Measurements from ENCODE around the gene IBTK.
A peak's percentile ranks its signal among the peaks of the same experiment; 100 is the strongest.
"Not testable (repeated sequence)": the region's sequence is repeated elsewhere in the genome, so short reads cannot be mapped to it uniquely, and the experiment has no call there.

IBTK gene

DNA sequence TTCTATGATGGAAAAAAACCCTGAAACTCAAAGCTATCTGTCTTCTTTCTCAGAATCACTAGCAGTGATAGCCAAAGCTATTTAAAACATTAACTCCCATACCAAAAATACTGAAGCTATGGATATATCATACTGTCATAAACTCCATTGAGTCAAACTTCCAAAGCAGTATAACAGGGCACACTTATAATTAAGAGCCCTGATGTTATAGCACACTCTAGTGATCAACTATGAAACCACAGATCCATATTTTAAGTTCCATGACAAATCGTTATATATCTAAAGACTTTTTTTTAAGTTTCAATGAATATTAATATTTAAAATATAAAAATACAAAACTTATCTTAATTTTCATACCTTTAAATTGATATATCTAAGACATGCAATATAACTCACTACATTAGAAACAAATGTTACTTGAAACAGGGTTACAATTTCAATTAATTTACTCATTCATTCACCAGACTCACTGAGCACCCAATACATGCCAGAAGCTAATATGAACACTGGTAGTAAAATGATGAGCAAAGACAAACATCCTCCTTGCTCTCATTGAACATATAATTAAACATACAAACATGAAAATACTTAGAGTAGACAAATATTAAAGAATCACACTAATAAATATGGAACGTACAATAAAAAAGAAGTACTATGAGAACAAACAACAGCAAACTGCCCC is 69.3 kb downstream of the IBTK start:
- DNase-seq: peak; percentile 21

GRCh38 chr6:82176616-82177015 is 70.9 kb downstream of the IBTK start:
- DNase-seq: no peak

DNA sequence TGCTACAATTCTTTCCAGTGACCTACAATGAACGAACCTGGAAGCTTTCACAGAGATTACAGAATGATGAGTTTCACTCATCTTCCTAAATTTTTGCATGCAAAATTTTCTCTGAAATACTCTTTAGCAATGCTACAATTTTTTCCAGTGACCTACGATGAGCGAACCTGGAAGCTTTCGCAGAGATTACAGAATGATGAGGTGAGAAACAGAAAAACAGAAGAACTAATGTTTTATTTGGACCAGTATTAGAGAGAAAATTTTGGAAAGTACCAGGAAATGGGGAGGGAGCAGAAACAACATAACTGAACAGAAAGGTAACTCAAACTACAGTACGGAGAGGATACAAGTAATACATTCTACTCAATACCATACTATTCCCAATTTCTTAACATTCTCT is 75.0 kb downstream of the IBTK start:
- DNase-seq: no peak

- DNase-seq: no peak
Measured at GRCh38 chr6:82169138-82169876, 78.2 kb downstream of the IBTK start.

DNA sequence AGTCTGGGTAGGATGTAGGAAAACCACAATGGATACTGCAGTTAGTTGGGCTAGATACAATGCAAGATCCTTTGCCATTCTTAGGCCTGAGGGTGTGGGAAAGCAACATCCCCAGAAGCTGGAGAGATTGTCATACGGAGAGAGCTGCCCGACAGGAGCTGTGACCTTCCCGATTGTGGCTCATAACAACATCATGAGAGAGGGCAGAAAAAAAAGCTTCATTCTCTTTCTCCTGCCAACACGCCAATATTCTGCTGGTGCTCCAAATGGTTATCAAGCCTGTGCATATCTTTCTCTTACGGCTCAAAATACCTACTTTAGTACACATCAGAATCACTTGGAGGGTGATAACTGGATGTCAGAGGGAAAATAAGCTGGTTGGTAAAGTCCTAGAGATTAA is 81.1 kb downstream of the IBTK start:
- DNase-seq: no peak

DNA sequence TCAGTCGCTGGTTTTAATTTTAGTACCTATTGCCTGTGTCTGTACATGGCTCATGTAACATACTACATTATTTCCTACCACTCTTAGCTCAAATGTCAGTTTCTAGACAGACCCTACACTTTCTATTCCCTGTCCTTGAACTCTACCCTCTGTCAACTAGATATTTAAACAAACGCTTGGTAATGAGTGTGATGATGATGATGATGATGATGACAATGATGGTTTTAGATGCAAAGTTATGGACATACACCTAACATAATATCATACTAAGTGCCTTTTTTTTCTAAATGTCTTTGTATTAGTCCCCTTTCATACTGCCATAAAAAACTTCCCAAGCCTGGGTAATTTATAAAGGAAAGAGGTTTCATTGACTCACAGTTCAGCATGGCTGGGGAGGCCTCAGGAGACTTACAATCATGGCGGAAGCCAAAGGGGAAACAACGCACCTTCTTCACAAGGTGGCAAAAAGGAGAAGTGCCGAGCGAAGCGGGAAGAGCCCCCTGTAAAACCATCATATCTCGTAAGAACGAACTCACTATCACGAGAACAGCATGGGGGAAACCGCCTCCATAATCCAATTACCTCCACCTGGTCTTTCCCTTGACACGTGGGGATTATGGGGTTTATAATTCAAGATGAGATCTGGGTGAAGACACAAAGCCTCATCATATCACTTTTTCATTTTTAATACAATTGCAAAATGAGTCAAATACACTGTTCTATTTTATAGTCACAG is 87.1 kb downstream of the IBTK start:
- peak; percentile 58 for DNase-seq

DNA sequence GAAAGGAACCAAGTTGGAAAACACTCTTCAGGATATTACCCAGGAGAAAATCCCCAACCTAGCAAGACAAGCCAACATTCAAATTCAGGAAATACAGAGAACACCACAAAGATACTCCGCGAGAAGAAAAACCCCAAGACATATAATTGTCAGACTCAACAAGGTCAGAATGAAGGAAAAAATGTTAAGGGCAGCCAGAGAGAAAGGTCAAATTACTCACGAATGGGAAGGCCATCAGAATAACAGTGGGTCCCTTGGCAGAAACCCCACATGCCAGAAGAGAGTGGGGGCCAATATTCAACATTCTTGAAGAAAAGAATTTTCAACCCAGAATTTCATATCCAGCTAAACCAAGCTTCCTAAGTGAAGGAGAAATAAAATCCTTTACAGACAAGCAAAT is 94.8 kb downstream of the IBTK start:
- DNase-seq: not testable (repeated sequence)

- not testable (repeated sequence) for DNase-seq
Measured at GRCh38 chr6:82151147-82151546, 96.4 kb downstream of the IBTK start.

GRCh38 chr6:82145926-82146452 is 101.6 kb downstream of the IBTK start:
- peak; percentile 6 for DNase-seq

DNA sequence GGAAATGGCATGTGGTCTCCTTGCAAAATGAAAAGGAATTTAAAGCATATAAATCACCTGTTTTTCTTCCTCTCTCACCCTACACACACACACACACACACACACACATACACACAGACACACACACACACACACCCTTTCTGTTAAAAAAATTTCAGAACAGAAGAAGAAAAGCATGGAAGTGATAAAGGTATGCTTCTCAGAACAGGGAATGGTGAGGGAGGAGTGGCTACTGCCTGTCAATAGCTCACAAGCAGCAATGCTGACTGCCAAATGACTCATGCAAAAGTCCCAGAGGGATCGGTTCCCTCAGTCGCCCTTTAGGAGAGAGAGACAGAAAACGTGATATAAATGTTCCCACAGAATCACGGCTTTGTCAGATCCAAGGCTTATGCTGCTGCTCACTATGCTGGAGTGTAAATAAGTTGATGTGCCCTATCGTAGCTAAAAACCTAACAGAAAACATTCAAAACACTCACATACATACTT is 102.6 kb downstream of the IBTK start:
- DNase-seq: no peak

DNA sequence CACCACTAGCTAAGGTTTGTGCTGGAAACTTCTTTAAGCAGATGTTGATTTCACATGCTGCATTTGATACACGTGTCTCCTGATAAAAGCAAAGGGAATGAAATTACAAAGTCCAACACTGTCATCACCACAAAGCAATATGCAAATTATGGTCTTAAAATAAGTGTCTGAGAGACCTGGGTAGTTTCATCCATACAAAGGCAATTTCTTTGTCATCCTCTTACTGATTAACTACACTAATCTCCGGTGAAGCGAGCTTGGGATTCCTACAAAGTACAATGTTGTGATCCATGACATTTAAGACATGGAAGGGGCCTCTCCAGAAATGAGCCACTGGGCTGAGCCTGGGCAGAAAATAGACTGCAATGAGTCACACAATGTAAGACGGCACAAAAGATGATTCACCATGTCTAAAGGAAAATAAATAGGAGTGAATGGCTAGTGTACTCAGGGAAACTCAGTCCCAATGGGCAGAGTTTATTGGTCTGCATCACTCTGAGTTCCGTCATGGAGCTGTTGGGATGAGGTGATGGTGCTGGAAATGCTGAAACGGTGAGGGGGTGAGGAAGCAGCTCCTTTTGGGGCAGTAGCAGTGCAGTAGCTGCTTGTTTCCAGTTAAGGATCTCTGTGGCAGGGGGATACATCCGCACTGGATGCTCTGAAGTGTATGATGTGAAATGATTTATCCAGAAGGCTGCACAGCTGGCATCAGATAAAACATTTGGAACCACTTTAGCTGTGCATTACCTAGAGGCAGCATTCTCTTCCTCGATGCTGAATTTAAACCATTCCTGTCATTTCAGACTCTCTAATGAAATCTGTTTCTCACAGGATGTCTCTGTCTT is 103.3 kb downstream of the IBTK start:
- DNase-seq: peak; percentile 8

DNA sequence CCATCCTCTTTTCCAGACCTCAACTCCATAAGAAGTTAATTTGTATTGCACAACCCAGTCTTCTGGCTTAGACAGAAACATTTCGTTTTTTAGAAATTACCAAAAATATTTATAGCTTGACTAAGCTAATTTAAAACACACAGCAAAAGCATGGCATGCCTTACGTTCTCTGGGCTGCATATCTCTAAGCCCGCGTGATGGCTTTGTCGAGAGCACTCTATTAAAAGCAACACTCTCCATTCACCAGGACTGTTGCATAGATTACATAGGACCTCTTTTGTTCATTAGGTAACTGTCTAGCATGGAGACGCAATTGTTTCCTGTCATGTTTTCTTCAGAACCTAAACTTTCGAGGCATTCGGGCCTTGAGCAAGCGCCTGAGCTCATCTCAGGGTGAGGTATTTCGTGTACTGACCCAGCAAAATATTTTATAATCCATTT is 104.5 kb downstream of the IBTK start:
- no peak for DNase-seq

DNA sequence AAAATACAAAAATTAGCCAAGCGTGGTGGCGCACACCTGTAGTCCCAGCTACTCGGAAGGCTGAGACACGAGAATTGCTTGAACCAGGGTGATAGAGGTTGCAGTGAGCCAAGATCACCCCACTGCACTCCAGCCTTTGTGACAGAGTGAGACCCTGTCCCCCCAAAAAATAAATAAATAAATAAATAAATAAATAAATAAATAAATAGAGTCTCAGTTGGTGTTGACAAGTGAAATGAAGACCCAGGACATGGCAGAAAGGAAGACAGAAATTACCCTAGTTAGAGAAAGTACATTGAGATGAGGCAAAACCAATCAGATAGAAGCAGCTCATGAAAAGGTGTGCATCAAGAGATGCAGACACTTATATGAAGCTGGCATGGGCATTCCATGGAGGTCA is 105.0 kb downstream of the IBTK start:
- no peak for DNase-seq

DNA sequence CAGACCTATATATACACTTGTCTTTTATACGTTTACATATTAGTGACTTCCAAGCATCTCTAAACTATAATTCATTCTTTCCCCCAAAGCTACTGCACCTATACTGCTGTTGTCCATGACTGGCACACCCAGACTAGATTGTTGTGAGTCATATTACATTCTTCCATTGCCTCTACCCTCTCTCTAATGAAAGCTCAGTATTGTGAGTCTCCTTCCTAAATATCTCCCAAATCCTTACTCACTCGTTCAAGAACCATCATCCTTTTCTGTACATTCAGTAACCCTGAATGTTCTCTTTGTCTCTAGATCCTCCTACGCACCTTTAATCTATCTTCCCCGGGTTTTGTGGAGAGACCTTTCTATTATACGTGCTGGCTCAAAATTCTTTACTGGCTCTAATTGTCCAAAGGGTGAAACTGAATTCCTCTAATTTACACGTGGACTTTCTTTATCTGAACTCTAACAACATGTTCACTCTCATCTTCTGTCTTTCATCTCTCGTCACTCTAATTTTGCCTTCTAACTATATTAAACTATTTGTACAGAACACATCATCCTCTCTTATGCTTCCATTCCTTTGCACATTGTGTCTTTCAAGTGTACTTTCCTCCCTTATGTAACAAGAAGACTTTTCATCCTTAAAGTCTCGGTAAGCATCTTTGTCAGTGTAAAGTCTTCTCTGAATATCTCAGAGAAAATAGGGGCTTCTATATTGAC is 109.3 kb downstream of the IBTK start:
- DNase-seq: no peak

DNA sequence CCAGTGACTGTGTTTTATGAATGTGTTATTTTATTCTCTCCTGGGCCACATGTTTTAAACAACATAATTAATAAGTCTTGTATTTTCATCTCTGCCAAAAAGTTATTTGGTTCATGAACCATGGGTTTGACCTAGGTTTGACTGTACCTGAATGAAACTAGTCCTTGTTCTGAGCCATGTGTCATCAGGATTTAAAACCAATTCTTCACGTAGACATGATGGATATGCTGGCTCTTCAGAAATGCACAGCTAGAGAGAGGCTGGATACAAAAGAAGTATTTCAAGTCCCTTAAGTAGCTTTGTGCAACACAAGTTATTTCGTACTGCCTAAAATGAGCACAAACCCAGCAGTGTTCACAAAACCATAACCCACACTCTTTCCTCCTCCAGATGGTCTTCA is 116.1 kb downstream of the IBTK start:
- DNase-seq: peak; percentile 7

DNA sequence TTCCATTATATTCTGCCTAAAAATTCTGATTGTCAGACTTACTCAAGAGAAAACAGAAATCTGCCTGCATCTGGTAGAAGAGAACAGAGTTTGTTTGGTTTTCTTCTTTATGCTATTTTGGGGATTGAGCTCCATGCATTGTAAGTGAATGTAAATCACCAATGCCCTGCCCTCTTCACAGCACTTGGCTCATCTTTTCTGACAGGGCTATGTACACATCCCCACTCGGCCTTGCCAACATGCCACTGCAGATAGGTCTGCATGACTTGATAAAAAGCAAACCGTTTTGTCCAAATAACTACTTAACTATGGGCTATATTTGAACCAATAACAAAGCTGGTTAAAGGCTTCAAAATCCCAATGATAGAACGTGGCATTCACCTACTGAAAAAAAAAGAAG is 117.7 kb downstream of the IBTK start:
- DNase-seq: no peak

DNA sequence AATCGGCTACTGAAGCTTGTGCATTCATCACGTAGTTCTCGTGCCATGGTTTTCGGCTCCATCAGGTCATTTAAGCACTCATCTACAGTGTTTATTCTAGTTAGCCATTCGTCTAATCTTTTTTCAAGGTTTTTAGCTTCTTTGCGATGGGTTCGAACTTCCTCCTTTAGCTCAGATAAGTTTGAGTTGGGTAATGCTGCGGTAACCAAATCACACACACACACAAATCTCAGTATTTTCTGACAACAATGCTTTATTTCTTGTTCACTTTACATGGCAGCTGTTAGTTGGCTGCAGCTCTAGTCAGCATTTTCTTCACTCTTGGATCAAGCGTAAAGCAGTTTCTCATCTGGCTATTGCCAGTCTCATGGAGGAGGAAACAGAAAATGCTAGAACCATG is 118.6 kb downstream of the IBTK start:
- not testable (repeated sequence) for DNase-seq

GRCh38 chr6:82123632-82124031 is 123.9 kb downstream of the IBTK start:
- no peak for DNase-seq

All from NCI-H82 (cell line).